Measurements from ENCODE around the gene MAFF. TPM values are rescaled to one million over a fixed set of nuclear protein-coding genes. Genes with fewer than 3 reads are reported as not detected.

Gene MAFF
- total RNA-seq, 1 experiment from 2014 or later: 6.4 TPM

- ChIA-PET CTCF (no interaction called here), POLR2A (no interaction called here)
- no TSS peak for BruUV-seq (replicated peaks)
- TF ChIP-seq POLR2AphosphoS5 (IDR thresholded peaks at IDR 0.05; ENCODE audit: low read depth, low read length) (no peak), TCF7L2 (IDR thresholded peaks at IDR 0.05; ENCODE audit: low read depth, low read length) (no peak), REST (IDR thresholded peaks at IDR 0.05; ENCODE audit: insufficient read depth in 1 of 2, low read depth in 2 of 2, low read length in 1 of 2) (no peak), SIN3A (IDR thresholded peaks at IDR 0.05; ENCODE audit: borderline replicate concordance, insufficient read depth, low read depth, low read length) (no peak), CTCF (IDR thresholded peaks at IDR 0.05) (no peak)
- H3K27ac ChIP-seq (ENCODE audit: low read length): no peak overlapping the region
- H3K9me3 ChIP-seq (ENCODE audit: control insufficient read depth, insufficient read depth, low read depth, low read length): no peaks in the 10 kb centered on the region
- H3K4me3 ChIP-seq (ENCODE audit: low read depth in 2 of 2, low read length in 2 of 2): no peak overlapping the region
- H3K4me1 ChIP-seq (ENCODE audit: control insufficient read depth, insufficient read depth, low read length): peaks cover 9% of the 10 kb centered on the region
- intact Hi-C loops (cut with micrococcal nuclease; ENCODE audit: unreplicated experiment): no loop called here
- H3K27me3 ChIP-seq (ENCODE audit: control insufficient read depth, insufficient read depth, low read length): no peaks in the 10 kb centered on the region
- DNase-seq (ENCODE audit: low read depth, low spot score): no peak
- H3K36me3 ChIP-seq (ENCODE audit: control insufficient read depth, insufficient read depth, low read length): no peaks in the 10 kb centered on the region
- in situ Hi-C loops (cut with HindIII; ENCODE audit: low pct_unique_long_range_greater_than_20kb, low sequenced_read_pairs): no loop called here
- peak; percentile 23 for ATAC-seq
Observed at GRCh38 chr22:38228326-38228872, 26.6 kb downstream of the MAFF start.

- H3K36me3 ChIP-seq (ENCODE audit: control insufficient read depth, insufficient read depth, low read length): no peaks in the 10 kb centered on the region
Observed at GRCh38 chr22:38228873-38229740, 27.3 kb downstream of the MAFF start.

More at GRCh38 chr22:38228873-38229740, 27.3 kb downstream of the MAFF start:
- BruUV-seq (replicated peaks): no TSS peak
- ChIA-PET POLR2A (no interaction called here), CTCF (interaction anchor here (0.6 kb wide), 2 partner anchors 127 to 574 kb away, joined by 3 to 6 read pairs; no protein-coding TSS in a partner anchor)
- DNase-seq (ENCODE audit: low read depth, low spot score) (no peak), ATAC-seq (peak; percentile 75)
- no peak overlapping the region for H3K4me3 ChIP-seq (ENCODE audit: low read depth in 2 of 2, low read length in 2 of 2)
- in situ Hi-C loops (cut with HindIII; ENCODE audit: low pct_unique_long_range_greater_than_20kb, low sequenced_read_pairs) (no loop called here), intact Hi-C loops (cut with micrococcal nuclease; ENCODE audit: unreplicated experiment) (no loop called here)
- TF ChIP-seq SIN3A (IDR thresholded peaks at IDR 0.05; ENCODE audit: borderline replicate concordance, insufficient read depth, low read depth, low read length) (no peak), POLR2AphosphoS5 (IDR thresholded peaks at IDR 0.05; ENCODE audit: low read depth, low read length) (no peak), CTCF (IDR thresholded peaks at IDR 0.05) (no peak)
- H3K4me1 ChIP-seq (ENCODE audit: control insufficient read depth, insufficient read depth, low read length): peaks cover 9% of the 10 kb centered on the region
- H3K9me3 ChIP-seq (ENCODE audit: control insufficient read depth, insufficient read depth, low read depth, low read length): no peaks in the 10 kb centered on the region
- H3K27ac ChIP-seq (ENCODE audit: low read length): peak overlapping the region; percentile 48; the same call in 1 of the 2 replicates
- H3K27me3 ChIP-seq (ENCODE audit: control insufficient read depth, insufficient read depth, low read length): no peaks in the 10 kb centered on the region

All from Panc1 (cell line).